ENCODE results near the gene UBE2G1.
A peak's percentile ranks its signal among the peaks of the same experiment; 100 is the strongest.
"Not testable (repeated sequence)": the region's sequence is repeated elsewhere in the genome, so short reads cannot be mapped to it uniquely, and the experiment has no call there.

The UBE2G1 gene, protein sequence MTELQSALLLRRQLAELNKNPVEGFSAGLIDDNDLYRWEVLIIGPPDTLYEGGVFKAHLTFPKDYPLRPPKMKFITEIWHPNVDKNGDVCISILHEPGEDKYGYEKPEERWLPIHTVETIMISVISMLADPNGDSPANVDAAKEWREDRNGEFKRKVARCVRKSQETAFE

GRCh38 chr17:4366327-4367063 is at the start of gene UBE2G1:
Gene UBE2G1 (minus strand): TSS chr17:4366675. CDS start chr17:4366316, 359 bp downstream.
- DNase-seq: peak; percentile 88

DNA sequence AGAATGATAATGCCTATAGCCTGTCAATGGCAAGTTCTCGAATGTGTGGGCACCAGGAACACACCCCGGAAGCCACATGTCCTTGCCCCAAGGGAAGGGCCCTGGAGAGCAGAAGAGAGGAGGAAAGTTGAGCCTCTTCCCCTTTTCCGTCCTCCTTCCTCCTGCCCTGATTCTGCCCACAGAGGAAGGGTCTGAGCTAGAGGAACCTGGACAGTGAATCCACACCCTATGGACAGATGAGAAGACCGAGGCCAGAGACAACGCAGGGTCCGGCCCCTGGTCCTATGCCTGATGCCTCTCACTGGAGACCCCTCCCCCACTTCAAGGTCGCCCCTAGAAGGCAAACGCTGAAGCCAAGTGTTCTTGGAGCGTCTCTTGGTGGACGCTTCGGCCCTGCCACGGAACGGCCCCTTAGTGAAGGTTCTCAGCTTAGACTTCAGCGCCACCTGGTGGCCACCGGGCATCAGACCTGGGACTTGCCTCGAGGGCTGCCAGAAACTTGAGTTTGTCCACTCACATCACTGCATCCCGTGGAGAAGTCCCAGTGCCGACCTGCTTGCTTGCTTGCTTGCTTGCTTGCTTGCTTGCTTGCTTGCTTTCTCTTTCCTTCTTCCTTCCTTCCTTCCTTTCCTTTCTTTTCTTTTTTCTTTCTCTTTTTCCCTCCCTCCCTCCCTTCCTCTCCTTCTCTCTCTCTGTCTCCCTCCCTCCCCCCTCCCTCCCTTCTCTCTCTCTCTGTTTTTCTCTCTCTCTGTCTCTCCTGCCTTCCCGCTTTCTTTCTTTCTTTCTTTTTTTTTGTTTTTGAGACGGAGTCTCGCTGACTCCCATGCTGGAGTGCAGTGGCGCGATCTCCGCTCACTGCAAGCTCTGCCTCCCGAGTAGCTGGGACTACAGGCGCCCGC is 46.7 kb upstream of the UBE2G1 start:
- DNase-seq: peak; percentile 74

- DNase-seq: no peak
Observed at GRCh38 chr17:4411201-4411600, 44.7 kb upstream of the UBE2G1 start.

DNA sequence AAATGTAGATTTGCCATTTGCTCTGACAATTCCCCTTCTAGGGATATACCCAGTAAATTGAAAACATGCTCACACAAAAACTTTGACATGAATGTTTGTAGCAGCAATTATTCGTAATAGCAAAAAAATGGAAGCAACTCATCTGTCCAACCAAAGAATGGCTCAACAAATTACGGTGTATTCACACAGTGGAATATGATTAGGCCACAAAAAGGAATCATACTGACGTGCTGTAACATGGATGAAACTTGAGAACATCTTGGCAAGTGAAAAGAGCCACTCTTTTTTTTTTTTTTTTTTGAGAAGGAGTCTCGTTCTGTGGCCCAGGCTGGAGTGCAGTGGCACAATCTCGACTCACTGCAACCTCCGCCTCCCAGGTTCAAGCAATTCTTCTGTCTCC is 43.2 kb upstream of the UBE2G1 start:
- no peak for DNase-seq

DNA sequence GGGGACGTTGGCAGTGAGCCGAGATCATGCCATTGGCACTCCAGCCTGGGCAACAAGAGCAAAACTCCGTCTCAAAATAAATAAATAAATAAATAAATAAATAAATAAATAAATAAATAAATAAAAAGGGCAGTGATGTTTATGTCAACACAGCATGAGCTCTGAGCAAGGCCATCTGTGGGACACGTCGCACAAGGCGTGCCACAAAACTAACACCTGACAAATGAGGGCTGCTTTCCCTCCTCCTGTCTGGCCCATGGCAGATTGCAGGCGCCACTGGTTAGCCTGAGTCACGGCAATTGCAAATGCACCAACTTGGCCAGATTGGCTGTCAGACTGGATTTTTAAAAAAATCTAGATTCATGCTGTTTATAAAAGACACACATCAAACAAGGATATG is 41.4 kb upstream of the UBE2G1 start:
- DNase-seq: no peak

DNA sequence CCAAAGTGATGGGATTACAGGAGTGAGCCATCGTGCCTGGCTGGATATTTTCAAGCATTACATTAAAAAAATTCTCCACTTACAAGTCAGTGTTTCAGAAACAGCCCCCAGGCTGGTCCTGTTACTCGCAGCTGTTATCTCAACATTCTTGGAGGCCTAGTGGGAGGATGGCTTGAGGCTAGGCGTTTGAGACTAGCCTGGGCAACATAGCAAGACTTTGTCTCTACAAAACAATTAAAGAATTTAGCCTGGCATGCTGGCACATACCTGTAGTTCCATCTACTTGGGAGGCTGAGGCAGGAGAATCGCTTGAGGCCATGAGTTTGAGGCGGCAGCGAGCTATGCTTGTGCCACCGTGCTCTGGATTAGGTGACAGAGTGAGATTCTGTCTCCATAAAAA is 40.7 kb upstream of the UBE2G1 start:
- DNase-seq: no peak

DNA sequence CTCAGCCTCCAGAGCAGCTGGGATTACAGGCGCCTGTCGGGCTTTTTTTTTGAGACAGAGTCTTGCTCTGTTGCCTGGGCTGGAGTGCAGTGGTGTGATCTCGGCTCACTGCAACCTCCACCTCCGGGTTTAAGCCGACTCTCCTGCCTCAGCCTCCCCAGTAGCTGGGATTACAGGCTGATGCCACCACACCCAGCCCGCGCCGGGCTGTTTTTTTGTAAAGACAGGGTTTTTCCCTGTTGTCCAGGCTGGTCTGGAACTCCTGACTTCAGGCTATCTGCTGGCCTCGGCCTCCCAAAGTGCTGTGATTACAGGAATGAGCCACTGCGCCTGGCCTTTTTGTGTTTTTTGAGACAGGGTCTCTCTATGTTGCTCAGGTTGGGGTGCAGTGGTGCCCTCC is 39.9 kb upstream of the UBE2G1 start:
- no peak for DNase-seq

DNA sequence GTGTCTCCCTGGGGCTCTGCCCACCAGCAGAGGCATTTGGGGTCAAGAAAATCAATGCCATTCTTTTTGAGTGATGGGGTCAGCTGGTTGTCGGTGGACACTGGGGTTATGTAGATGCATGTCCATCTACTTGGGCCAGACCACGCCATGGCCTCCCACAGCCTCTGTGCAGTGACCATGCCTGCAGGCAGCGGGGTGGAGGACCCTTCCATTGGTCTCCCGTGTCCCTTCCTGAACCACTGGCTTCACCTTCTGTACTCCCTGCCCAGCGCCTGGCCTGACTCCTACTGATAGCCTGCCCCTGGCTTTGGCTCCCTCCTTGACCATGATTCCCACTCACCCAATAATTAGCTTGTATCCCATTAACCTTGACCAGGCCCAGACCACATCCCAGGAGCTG is 39.2 kb upstream of the UBE2G1 start:
- no peak for DNase-seq

- no peak for DNase-seq
Observed at GRCh38 chr17:4405038-4405669, 38.7 kb upstream of the UBE2G1 start.

DNA sequence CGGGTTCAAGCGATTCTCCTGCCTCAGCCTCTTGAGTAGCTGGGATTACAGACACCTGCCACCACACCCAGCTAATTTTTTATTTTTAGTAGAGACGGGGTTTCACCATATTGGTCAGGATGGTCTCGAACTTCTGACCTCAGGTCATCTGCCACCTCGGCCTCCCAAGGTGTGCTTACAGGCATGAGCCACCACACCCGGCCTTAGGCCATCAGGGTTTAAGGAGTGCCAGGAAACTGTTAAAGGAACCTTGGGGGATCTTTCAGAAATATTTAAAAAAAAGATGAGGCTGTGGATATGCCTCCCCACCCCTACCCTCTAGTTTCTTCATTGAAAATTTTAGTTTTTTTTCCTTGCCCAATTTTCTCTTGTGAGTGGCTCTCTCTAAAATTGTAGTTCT is 31.4 kb upstream of the UBE2G1 start:
- DNase-seq: no peak

GRCh38 chr17:4395111-4395478 is 28.6 kb upstream of the UBE2G1 start:
- DNase-seq: no peak

DNA sequence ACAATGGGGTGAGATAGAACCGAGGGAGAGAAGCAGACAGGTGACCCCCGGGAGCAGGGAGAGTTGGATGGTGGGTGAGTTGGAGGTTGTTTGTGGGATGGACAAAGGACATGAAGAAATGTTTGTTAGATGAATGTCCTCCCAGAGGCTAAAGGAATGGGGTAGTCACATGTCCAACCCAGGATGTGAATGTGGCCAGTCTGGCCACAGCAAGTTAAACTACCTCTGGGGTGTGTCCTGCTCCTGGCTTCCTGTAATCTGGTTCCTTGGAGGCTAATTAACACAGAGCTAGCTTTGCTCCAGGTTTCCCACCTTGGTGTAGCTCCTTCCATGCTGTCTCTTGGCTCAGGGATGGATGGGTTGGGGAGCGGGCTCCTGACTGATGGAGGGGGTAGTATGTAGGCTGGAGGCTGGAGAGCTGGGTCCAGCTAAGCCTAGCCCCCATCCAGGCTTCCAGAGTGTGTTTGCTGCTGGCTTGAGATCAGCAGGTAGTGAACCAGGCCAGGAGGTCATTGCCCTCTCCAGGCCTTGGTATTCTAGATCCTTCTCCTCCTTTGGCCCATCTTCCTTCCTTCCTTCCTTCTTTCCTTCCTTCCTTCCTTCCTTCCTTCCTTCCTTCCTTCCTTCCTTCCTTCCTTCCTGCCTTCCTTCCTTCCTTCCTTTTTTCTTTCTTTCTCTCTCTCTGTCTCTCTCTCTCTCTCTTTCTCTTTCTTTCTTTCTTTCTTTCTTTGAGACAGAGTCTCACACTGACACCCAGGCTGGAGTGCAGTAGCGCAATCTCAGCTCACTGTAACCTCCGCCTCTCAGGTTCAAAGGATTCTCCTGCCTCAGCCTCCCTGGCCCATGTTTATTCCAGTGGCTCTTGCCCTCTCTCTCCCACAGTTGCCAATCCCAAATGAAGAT is 28.0 kb upstream of the UBE2G1 start:
- no peak for DNase-seq

- DNase-seq: no peak
Observed at GRCh38 chr17:4393806-4394205, 27.3 kb upstream of the UBE2G1 start.

DNA sequence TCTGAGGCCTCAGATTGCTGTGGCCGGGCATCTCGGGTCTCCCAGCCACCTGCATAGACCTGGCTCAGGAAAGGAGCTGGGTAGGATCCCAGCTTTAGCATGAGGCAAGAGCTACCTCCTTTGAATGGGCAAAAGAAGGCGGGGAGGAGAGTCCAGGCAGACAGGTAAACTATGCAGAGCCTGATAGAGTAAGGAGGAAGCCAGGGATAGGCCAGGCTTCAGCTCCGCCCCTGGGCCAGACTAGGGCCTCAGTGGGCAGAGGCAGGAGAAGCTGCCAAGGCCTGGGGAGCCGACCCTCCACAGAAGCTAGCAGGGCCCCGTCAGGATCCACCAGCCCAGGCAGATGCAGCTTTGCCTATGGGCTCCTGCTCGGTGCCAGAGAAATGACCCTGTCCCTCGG is 22.6 kb upstream of the UBE2G1 start:
- no peak for DNase-seq

- no peak for DNase-seq
Observed at GRCh38 chr17:4387137-4387536, 20.7 kb upstream of the UBE2G1 start.

- no peak for DNase-seq
Observed at GRCh38 chr17:4386406-4386805, 19.9 kb upstream of the UBE2G1 start.

GRCh38 chr17:4381690-4382671 is 15.5 kb upstream of the UBE2G1 start:
- no peak for DNase-seq

GRCh38 chr17:4378626-4379025 is 12.2 kb upstream of the UBE2G1 start:
- no peak for DNase-seq

DNA sequence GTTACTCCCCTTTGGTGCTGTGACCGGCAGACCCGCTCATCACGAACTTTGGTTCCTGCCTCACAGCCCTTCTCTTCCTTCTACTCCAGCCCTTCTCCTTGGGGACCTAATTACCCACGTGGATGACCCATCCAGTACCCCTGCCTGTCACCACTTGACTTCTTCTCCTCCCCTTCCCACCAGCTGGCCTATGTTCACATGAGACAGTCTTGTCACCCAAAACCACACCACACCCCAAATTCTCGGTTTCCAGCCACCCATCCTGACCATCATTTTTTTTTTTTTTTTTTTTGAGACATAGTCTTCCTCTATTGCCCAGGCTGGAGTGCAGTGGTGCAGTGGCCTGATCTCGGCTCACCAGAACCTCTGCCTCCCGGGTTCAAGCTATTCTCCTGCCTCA is 10.8 kb upstream of the UBE2G1 start:
- not testable (repeated sequence) for DNase-seq

- not testable (repeated sequence) for DNase-seq
Observed at GRCh38 chr17:4375796-4376440, 9.4 kb upstream of the UBE2G1 start.
